ENCODE measurements around the gene GALR3.

Gene GALR3

GRCh38 chr22:37803195-37803638 lies 20.0 kb upstream of the GALR3 start:
- no peak for DNase-seq (ENCODE audit: low read depth)

GRCh38 chr22:37803639-37804351 lies 19.4 kb upstream of the GALR3 start:
- DNase-seq (ENCODE audit: low read depth) = no peak

- DNase-seq (ENCODE audit: low read depth) = no peak
Measured at GRCh38 chr22:37804352-37804880, 18.8 kb upstream of the GALR3 start.

GRCh38 chr22:37804881-37805809 lies 18.0 kb upstream of the GALR3 start:
- peak; percentile 46 for DNase-seq (ENCODE audit: low read depth)

- DNase-seq (ENCODE audit: low read depth) = no peak
Measured at GRCh38 chr22:37805810-37806277, 17.3 kb upstream of the GALR3 start.

- no peak for DNase-seq (ENCODE audit: low read depth)
Measured at GRCh38 chr22:37806409-37807333, 16.5 kb upstream of the GALR3 start.

GRCh38 chr22:37807410-37808293 lies 15.5 kb upstream of the GALR3 start, which contains the start of gene GCAT:
GCAT (plus strand) TSS chr22:37807934; CDS start chr22:37807968, 34 bp downstream.
- peak; percentile 77 for DNase-seq (ENCODE audit: low read depth)

GRCh38 chr22:37808294-37808657 lies 14.9 kb upstream of the GALR3 start:
- no peak for DNase-seq (ENCODE audit: low read depth)

- no peak for DNase-seq (ENCODE audit: low read depth)
Measured at GRCh38 chr22:37809672-37810333, 13.4 kb upstream of the GALR3 start.

GRCh38 chr22:37811867-37812266 lies 11.3 kb upstream of the GALR3 start:
- no peak for DNase-seq (ENCODE audit: low read depth)

- no peak for DNase-seq (ENCODE audit: low read depth)
Measured at GRCh38 chr22:37812869-37813678, 10.1 kb upstream of the GALR3 start.

GRCh38 chr22:37815593-37815992 lies 7.6 kb upstream of the GALR3 start:
- no peak for DNase-seq (ENCODE audit: low read depth)

GRCh38 chr22:37816543-37817180 lies 6.5 kb upstream of the GALR3 start:
- no peak for DNase-seq (ENCODE audit: low read depth)

- DNase-seq (ENCODE audit: low read depth) = peak; percentile 81
Measured at GRCh38 chr22:37817705-37818408, 5.3 kb upstream of the GALR3 start.

GRCh38 chr22:37818409-37819104 lies 4.6 kb upstream of the GALR3 start:
- peak; percentile 52 for DNase-seq (ENCODE audit: low read depth)

- no peak for DNase-seq (ENCODE audit: low read depth)
Measured at GRCh38 chr22:37819105-37819433, 4.1 kb upstream of the GALR3 start.

- no peak for DNase-seq (ENCODE audit: low read depth)
Measured at GRCh38 chr22:37820350-37820749, 2.8 kb upstream of the GALR3 start.

Data from activated T-cell treated with anti-CD3 and anti-CD28 coated beads for 1 hour (primary cell).